Vagina (tissue), 2 donors: ENCODE measurements around the gene PCDHGA1.

ENCODE experiments used
- POLR2A ChIP-seq, 2 donors: fragments of 450-650 bp; IDR thresholded peaks; one replicate each; pipeline ENCODE4 v1.6.1; 2017; ENCODE audit warnings: antibody characterized with exemption in 2 of 2, mild to moderate bottlenecking in 2 of 2, moderate library complexity in 2 of 2
- POLR2AphosphoS5 ChIP-seq, 2 donors: sonication (generic); formaldehyde crosslinking; IDR thresholded peaks; one replicate each; pipeline ENCODE4 v1.9.0; 2017; ENCODE audit warnings: antibody characterized with exemption in 2 of 2, mild to moderate bottlenecking in 2 of 2, low read depth in 1 of 2; ENCODE audit not compliant: insufficient read depth in 1 of 2
- TF ChIP-seq, protein P1 (sequence below), 3 experiments: fragments of 450-650 bp in 2 of 3; fragments of 200-600 bp in 1 of 3; sonication (generic) in 1 of 3; IDR thresholded peaks; one replicate each; pipeline ENCODE4 v1.5.1; 2017 to 2019; ENCODE audit warnings: antibody characterized with exemption in 3 of 3, mild to moderate bottlenecking in 2 of 3, moderate library complexity in 2 of 3

DNA sequence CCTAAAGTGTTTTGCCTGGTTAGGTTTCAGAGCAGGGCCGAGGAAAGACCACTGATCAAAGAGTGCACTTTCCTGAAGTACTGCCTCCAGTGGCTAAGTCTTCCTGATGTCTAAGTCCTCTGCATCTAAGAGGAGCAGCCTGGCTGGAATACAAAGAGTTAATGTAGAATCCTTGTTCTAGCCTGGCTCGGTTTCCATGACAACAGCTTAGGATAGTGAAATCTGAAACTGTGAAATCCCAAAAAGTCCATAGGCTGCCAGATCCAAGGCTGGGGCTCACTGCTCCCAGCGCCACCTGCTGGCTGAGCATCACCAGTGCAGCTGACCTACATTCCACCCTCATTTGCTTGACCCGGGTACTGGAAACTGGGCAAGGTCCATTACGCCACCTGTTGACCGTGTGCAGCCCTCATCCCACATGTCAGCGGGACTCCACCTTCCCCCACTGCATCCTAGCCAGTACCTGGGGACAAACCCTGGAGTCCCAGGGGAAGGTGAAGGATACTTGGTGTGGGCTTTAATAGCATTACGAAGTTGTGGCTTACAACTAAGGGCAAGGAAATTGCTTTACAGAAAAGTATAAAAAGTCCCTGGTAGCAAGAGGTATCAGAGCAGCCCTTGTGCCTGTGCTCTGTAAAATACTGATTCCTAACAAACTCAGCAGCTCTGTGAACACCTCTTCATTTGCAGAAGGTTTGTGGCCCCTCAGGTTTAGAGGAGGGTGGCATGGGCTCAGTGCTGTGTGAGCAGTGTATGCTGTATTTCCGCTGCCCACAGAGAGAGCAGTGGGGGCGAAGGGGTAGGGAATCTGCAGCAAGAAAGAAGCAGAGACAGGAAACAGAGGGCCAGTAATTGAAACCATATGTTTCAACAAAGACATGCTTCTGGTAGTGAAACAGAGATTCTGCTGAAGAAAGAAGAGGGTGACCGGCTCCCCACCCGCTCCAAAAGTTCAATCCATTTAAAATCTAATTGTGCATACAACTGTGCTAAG, 194.6 kb downstream of the PCDHGA1 start:
- TF ChIP-seq, protein P1, sequence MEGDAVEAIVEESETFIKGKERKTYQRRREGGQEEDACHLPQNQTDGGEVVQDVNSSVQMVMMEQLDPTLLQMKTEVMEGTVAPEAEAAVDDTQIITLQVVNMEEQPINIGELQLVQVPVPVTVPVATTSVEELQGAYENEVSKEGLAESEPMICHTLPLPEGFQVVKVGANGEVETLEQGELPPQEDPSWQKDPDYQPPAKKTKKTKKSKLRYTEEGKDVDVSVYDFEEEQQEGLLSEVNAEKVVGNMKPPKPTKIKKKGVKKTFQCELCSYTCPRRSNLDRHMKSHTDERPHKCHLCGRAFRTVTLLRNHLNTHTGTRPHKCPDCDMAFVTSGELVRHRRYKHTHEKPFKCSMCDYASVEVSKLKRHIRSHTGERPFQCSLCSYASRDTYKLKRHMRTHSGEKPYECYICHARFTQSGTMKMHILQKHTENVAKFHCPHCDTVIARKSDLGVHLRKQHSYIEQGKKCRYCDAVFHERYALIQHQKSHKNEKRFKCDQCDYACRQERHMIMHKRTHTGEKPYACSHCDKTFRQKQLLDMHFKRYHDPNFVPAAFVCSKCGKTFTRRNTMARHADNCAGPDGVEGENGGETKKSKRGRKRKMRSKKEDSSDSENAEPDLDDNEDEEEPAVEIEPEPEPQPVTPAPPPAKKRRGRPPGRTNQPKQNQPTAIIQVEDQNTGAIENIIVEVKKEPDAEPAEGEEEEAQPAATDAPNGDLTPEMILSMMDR (IDR thresholded peaks at IDR 0.05) = peak; percentile 93 to 99 (median 96)
- TF ChIP-seq POLR2AphosphoS5 (IDR thresholded peaks at IDR 0.05; ENCODE audit: insufficient read depth in 1 of 2, low read depth in 1 of 2) (peak; percentile 86 to 87), POLR2A (IDR thresholded peaks at IDR 0.05) (no peak)
